K562 (cell line): ENCODE results near the gene PHLPP2.

Source experiments
- CTCF ChIP-seq, 3 experiments: IDR thresholded peaks in 2 of 3; conservative IDR thresholded peaks in 1 of 3; 2 replicates each; pipeline ENCODE4 v1.5.1; 2011 to 2012; ENCODE audit warnings: low read length in 3 of 3, mild to moderate bottlenecking in 3 of 3, control low read depth in 2 of 3, improper control_type of control experiment in 1 of 3, inconsistent platforms in 1 of 3, low read depth in 1 of 3, mixed read lengths in 1 of 3, moderate library complexity in 1 of 3; ENCODE audit not compliant: insufficient read depth in 2 of 3
- DPF2 ChIP-seq: fragments of 450-650 bp; IDR thresholded peaks from 2 replicates; pipeline ENCODE4 v1.6.1; 2016
- NFE2L1 ChIP-seq: fragments of 450-650 bp; IDR thresholded peaks from 2 replicates; pipeline ENCODE4 v1.6.1; 2016; ENCODE audit warnings: missing genetic modification characterization, low read depth, mild to moderate bottlenecking, missing compliant biosample characterization, moderate library complexity, borderline replicate concordance
- UBTF ChIP-seq, 2 experiments: IDR thresholded peaks; 2 replicates each; pipeline ENCODE4 v1.6.1; 2012; ENCODE audit warnings: improper control_type of control experiment in 2 of 2, low read depth in 2 of 2, low read length in 2 of 2, borderline replicate concordance in 1 of 2
- TF ChIP-seq, protein P1 (sequence below): sonication (generic); formaldehyde crosslinking; IDR thresholded peaks from 2 replicates; pipeline ENCODE4 v1.5.0; 2020; ENCODE audit warnings: missing genetic modification reagents

- no peak for TF ChIP-seq CTCF (IDR thresholded peaks at IDR 0.05 in 2 of 3, conservative IDR thresholded peaks at IDR 0.05 in 1 of 3; ENCODE audit: insufficient read depth in 2 of 3, low read depth in 1 of 3, low read length in 3 of 3)
- TF ChIP-seq, protein P1, sequence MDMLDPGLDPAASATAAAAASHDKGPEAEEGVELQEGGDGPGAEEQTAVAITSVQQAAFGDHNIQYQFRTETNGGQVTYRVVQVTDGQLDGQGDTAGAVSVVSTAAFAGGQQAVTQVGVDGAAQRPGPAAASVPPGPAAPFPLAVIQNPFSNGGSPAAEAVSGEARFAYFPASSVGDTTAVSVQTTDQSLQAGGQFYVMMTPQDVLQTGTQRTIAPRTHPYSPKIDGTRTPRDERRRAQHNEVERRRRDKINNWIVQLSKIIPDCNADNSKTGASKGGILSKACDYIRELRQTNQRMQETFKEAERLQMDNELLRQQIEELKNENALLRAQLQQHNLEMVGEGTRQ (CRISPR knock-in tag) = no peak
- TF ChIP-seq NFE2L1 (tag) = no peak
- no peak for TF ChIP-seq DPF2
- TF ChIP-seq UBTF (IDR thresholded peaks at IDR 0.05; ENCODE audit: borderline replicate concordance in 1 of 2, low read depth in 2 of 2, low read length in 2 of 2) = no peak
Measured at GRCh38 chr16:71771571-71771970, 47.1 kb upstream of the PHLPP2 start.
